Testis (tissue), 2 donors: ENCODE data around the gene BAIAP2.

Experiments used
- CTCF ChIP-seq, 3 experiments: fragments of 450-650 bp in 2 of 3; fragments of 200-600 bp in 1 of 3; sonication (generic) in 1 of 3; IDR thresholded peaks; one replicate each; pipeline ENCODE4 v1.5.1; 2016 to 2019; ENCODE audit warnings: antibody characterized with exemption in 3 of 3, mild to moderate bottlenecking in 2 of 3, moderate library complexity in 1 of 3
- POLR2A ChIP-seq: fragments of 450-650 bp; IDR thresholded peaks from one replicate; pipeline ENCODE4 v1.6.1; 2017; ENCODE audit warnings: antibody characterized with exemption, mild to moderate bottlenecking, moderate library complexity

DNA sequence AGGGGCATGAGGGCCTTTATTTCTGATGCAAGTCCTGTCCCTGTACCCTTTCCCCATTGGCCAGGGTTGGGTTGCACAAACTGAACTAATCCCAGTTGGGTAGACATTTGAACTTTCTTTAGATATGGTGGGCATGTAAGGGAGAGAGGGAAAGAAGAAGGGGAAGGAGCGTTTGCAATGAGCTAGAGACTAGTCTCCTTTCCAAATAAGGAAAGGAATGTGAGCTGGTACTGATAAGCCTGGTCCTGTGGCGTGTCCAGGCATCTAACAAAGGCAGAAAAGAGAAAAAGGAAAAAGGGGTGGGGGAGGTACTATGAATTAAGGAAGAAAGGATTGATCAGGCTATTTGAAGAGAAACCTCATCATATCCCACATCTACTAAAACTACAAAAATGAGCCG, 23.0 kb upstream of the BAIAP2 start:
- TF ChIP-seq CTCF (IDR thresholded peaks at IDR 0.05): no peak
- TF ChIP-seq POLR2A: no peak
